Testis (tissue), 2 donors: ENCODE data around the gene RFC2.

ENCODE experiments used
- CTCF ChIP-seq, 3 experiments: fragments of 450-650 bp in 2 of 3; fragments of 200-600 bp in 1 of 3; sonication (generic) in 1 of 3; IDR thresholded peaks; one replicate each; pipeline ENCODE4 v1.5.1; 2016 to 2019; ENCODE audit warnings: antibody characterized with exemption in 3 of 3, mild to moderate bottlenecking in 2 of 3, moderate library complexity in 1 of 3
- POLR2A ChIP-seq: fragments of 450-650 bp; IDR thresholded peaks from one replicate; pipeline ENCODE4 v1.6.1; 2017; ENCODE audit warnings: antibody characterized with exemption, mild to moderate bottlenecking, moderate library complexity

- TF ChIP-seq CTCF (IDR thresholded peaks at IDR 0.05) (no peak), POLR2A (no peak)
Observed at GRCh38 chr7:74253331-74253730, 868 bp downstream of the RFC2 start.
